GM12875 (cell line): ENCODE measurements around the gene NCK2.

Experiments
- H3K4me3 ChIP-seq: one replicate; pipeline ENCODE4 v1.5.1; 2011; ENCODE audit warnings: low read depth, low read length, control low read depth
- CTCF ChIP-seq: IDR thresholded peaks from 2 replicates; pipeline ENCODE4 v1.5.1; 2011; ENCODE audit warnings: low read depth, mild to moderate bottlenecking, control low read depth, inconsistent platforms, low read length, moderate library complexity, borderline replicate concordance; ENCODE audit not compliant: insufficient read depth

NCK2 gene

GRCh38 chr2:105750735-105751134 is 6.0 kb downstream of the NCK2 start:
- H3K4me3 ChIP-seq: no peak overlapping the region
- TF ChIP-seq CTCF: no peak

GRCh38 chr2:105751272-105751671 is 6.6 kb downstream of the NCK2 start:
- no peak for TF ChIP-seq CTCF
- H3K4me3 ChIP-seq: no peak overlapping the region

GRCh38 chr2:105752691-105753358 is 8.1 kb downstream of the NCK2 start:
- TF ChIP-seq CTCF: no peak
- no peak overlapping the region for H3K4me3 ChIP-seq

- TF ChIP-seq CTCF: no peak
- H3K4me3 ChIP-seq: no peak overlapping the region
These were observed 8.7 kb downstream of the NCK2 start for GRCh38 chr2:105753380-105753779.

GRCh38 chr2:105754011-105754410 is 9.3 kb downstream of the NCK2 start:
- H3K4me3 ChIP-seq: no peak overlapping the region
- TF ChIP-seq CTCF: no peak

- H3K4me3 ChIP-seq: no peak overlapping the region
- no peak for TF ChIP-seq CTCF
These were observed 10.3 kb downstream of the NCK2 start for GRCh38 chr2:105754994-105755393.

- no peak for TF ChIP-seq CTCF
- H3K4me3 ChIP-seq: no peak overlapping the region
These were observed 11.2 kb downstream of the NCK2 start for GRCh38 chr2:105755895-105756294.
